ENCODE measurements around the gene TMEM254.
"Not testable (repeated sequence)": the region's sequence is repeated elsewhere in the genome, so short reads cannot be mapped to it uniquely, and the experiment has no call there.

TMEM254 gene

GRCh38 chr10:80075781-80076180 is 2.7 kb upstream of the TMEM254 start:
- no peak for DNase-seq

GRCh38 chr10:80077869-80078447 is 507 bp upstream of the TMEM254 start:
- peak in 2 of 51 donors; percentile 19 to 38 for DNase-seq

GRCh38 chr10:80079312-80079719 is 851 bp downstream of the TMEM254 start:
- DNase-seq, result no peak

GRCh38 chr10:80081026-80081425 is 2.6 kb downstream of the TMEM254 start:
- no peak for DNase-seq

- no peak for DNase-seq
Observed at GRCh38 chr10:80081801-80082750, 3.6 kb downstream of the TMEM254 start.

- DNase-seq, result no peak
Observed at GRCh38 chr10:80090121-80090520, 11.7 kb downstream of the TMEM254 start.

- DNase-seq, result no peak
Observed at GRCh38 chr10:80094231-80094630, 15.8 kb downstream of the TMEM254 start.

- not testable (repeated sequence) for DNase-seq
Observed at GRCh38 chr10:80098272-80098671, 19.8 kb downstream of the TMEM254 start.

- not testable (repeated sequence) for DNase-seq
Observed at GRCh38 chr10:80099295-80099694, 20.8 kb downstream of the TMEM254 start.

- DNase-seq, result no peak
Observed at GRCh38 chr10:80100116-80100515, 21.7 kb downstream of the TMEM254 start.

GRCh38 chr10:80100861-80101695 is 22.6 kb downstream of the TMEM254 start:
- no peak for DNase-seq

- no peak for DNase-seq
Observed at GRCh38 chr10:80104066-80104926, 25.8 kb downstream of the TMEM254 start.

GRCh38 chr10:80108576-80109239 is 30.2 kb downstream of the TMEM254 start:
- no peak for DNase-seq

GRCh38 chr10:80110986-80111385 is 32.5 kb downstream of the TMEM254 start:
- DNase-seq, result no peak

GRCh38 chr10:80118669-80119068 is 40.2 kb downstream of the TMEM254 start:
- no peak for DNase-seq

GRCh38 chr10:80122110-80122710 is 43.7 kb downstream of the TMEM254 start:
- DNase-seq, result no peak

GRCh38 chr10:80122746-80123145 is 44.3 kb downstream of the TMEM254 start:
- no peak for DNase-seq

- DNase-seq, result no peak
Observed at GRCh38 chr10:80126876-80127275, 48.4 kb downstream of the TMEM254 start.

- no peak for DNase-seq
Observed at GRCh38 chr10:80131499-80131901, 53.0 kb downstream of the TMEM254 start.
